Astrocyte (in vitro differentiated cells and primary cell): ENCODE measurements around the gene SLC22A7. TPM values are rescaled to one million over a fixed set of nuclear protein-coding genes. Genes with fewer than 3 reads are reported as not detected.
"Not testable (repeated sequence)": the region's sequence is repeated elsewhere in the genome, so short reads cannot be mapped to it uniquely, and the experiment has no call there.

ENCODE experiments used
- DNase-seq: peaks from one replicate; pipeline ENCODE4 v3.0.0-alpha.2; 2010; ENCODE audit warnings: low read depth
- FAIRE-seq: peaks from 2 replicates; lab custom pipeline; 2011; peaks lifted over from hg19 to GRCh38; lab: Jason Lieb, UNC
- H2AFZ ChIP-seq: 2 replicates; pipeline ENCODE4 v1.6.0; 2012; ENCODE audit warnings: low read depth, low read length, inconsistent platforms
- H3K27ac ChIP-seq: 2 replicates; pipeline ENCODE4 v1.5.1; 2011; ENCODE audit warnings: low read depth, low read length, inconsistent platforms
- H3K27me3 ChIP-seq: 2 replicates; pipeline ENCODE4 v1.6.0; 2011; ENCODE audit warnings: low read length, inconsistent platforms; ENCODE audit not compliant: insufficient read depth
- H3K36me3 ChIP-seq: 2 replicates; pipeline ENCODE4 v1.5.1; 2011; ENCODE audit warnings: low read length, inconsistent platforms; ENCODE audit not compliant: insufficient read depth
- H3K4me1 ChIP-seq: 2 replicates; pipeline ENCODE4 v1.5.1; 2011; ENCODE audit warnings: low read length, inconsistent platforms; ENCODE audit not compliant: insufficient read depth
- H3K4me2 ChIP-seq: 2 replicates; pipeline ENCODE4 v1.6.0; 2012; ENCODE audit warnings: low read length, inconsistent platforms
- H3K4me3 ChIP-seq: 2 replicates; pipeline ENCODE4 v1.5.1; 2011; ENCODE audit warnings: low read depth, mild to moderate bottlenecking, low read length, inconsistent platforms; ENCODE audit not compliant: insufficient read depth
- H3K79me2 ChIP-seq: 2 replicates; pipeline ENCODE4 v1.6.0; 2012; ENCODE audit warnings: mild to moderate bottlenecking, low read length, inconsistent platforms; ENCODE audit not compliant: insufficient read depth
- H3K9ac ChIP-seq: 2 replicates; pipeline ENCODE4 v1.6.0; 2012; ENCODE audit warnings: mild to moderate bottlenecking, low read length, inconsistent platforms
- H3K9me3 ChIP-seq: 2 replicates; pipeline ENCODE4 v1.5.1; 2012; ENCODE audit warnings: low read depth, mild to moderate bottlenecking, low read length, inconsistent platforms; ENCODE audit not compliant: insufficient read depth
- H4K20me1 ChIP-seq: 2 replicates; pipeline ENCODE4 v1.6.0; 2012; ENCODE audit warnings: low read length, inconsistent platforms; ENCODE audit not compliant: insufficient read depth
- H3K27ac Mint-ChIP-seq: one replicate; pipeline ENCODE4 v1.8.0; 2021; ENCODE audit warnings: mild to moderate bottlenecking, mixed read lengths; ENCODE audit not compliant: unreplicated experiment
- H3K27me3 Mint-ChIP-seq: one replicate; pipeline ENCODE4 v1.8.0; 2021; ENCODE audit warnings: low read depth, mixed read lengths; ENCODE audit not compliant: unreplicated experiment
- H3K36me3 Mint-ChIP-seq: one replicate; pipeline ENCODE4 v1.8.0; 2021; ENCODE audit warnings: low read depth, mixed read lengths; ENCODE audit not compliant: unreplicated experiment
- H3K4me1 Mint-ChIP-seq: one replicate; pipeline ENCODE4 v1.8.0; 2021; ENCODE audit warnings: low read depth, mixed read lengths; ENCODE audit not compliant: unreplicated experiment
- H3K4me3 Mint-ChIP-seq: one replicate; pipeline ENCODE4 v1.8.0; 2021; ENCODE audit warnings: mild to moderate bottlenecking, moderate library complexity, mixed read lengths; ENCODE audit not compliant: unreplicated experiment
- H3K9me3 Mint-ChIP-seq: one replicate; pipeline ENCODE4 v1.8.0; 2021; ENCODE audit warnings: mild to moderate bottlenecking, mixed read lengths; ENCODE audit not compliant: unreplicated experiment
- EZH2 ChIP-seq: IDR thresholded peaks from 2 replicates; pipeline ENCODE4 v1.6.1; 2012; ENCODE audit warnings: mild to moderate bottlenecking, low read length, inconsistent platforms; ENCODE audit not compliant: insufficient read depth
- total RNA-seq: library from RNA; stranded (reverse); gene quantifications from 2 replicates; pipeline ENCODE4 v1.2.1, GENCODE V29; 2021
- TF ChIP-seq, protein P1 (sequence below): IDR thresholded peaks from 2 replicates; pipeline ENCODE4 v1.5.1; 2011; ENCODE audit warnings: low read depth, mild to moderate bottlenecking, inconsistent platforms, low read length, moderate library complexity; ENCODE audit not compliant: insufficient read depth

SLC22A7 gene
- total RNA-seq, 1 donor from 2014 or later, result not detected

- H3K36me3 Mint-ChIP-seq, result peaks cover 3% of the 10 kb centered on the region
- no peak for FAIRE-seq
- no peak for DNase-seq
Measured at GRCh38 chr6:43302126-43302525, 4.1 kb downstream of the SLC22A7 start.

DNA sequence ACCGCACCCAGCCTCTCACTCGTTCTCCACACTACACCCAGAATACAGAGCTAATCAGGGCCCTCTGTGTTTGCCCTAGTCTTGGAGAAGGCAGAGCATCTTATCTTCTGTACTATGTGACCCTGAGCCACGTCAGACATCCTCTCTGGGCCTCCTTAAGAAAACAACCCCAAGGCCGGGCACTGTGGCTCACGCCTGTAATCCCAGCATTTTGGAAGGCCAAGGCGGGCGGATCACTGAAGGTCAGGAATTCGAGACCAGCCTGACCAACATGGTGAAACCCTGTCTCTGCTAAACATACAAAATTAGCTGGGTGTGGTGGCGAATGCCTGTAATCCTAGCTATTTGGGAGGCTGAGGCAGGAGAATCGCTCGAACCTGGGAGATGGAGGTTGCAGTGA is 4.9 kb downstream of the SLC22A7 start:
- H3K4me3 ChIP-seq, H3K9me3 ChIP-seq, H2AFZ ChIP-seq, H3K36me3 ChIP-seq, H3K9me3 Mint-ChIP-seq, H3K4me1 Mint-ChIP-seq, DNase-seq, H4K20me1 ChIP-seq, H3K79me2 ChIP-seq, H3K9ac ChIP-seq, H3K4me2 ChIP-seq, H3K36me3 Mint-ChIP-seq, FAIRE-seq, H3K27ac ChIP-seq, H3K4me1 ChIP-seq, H3K4me3 Mint-ChIP-seq: not testable (repeated sequence)
- H3K27me3 Mint-ChIP-seq, result peaks cover 66% of the 10 kb centered on the region
- peak overlapping the region; percentile 18 for H3K27ac Mint-ChIP-seq
- peaks cover 10% of the 10 kb centered on the region for H3K27me3 ChIP-seq

More at GRCh38 chr6:43302126-43302525, 4.1 kb downstream of the SLC22A7 start:
- Histone ChIP-seq H3K27ac (no peak overlapping the region), H3K4me2 (no peak overlapping the region), H3K79me2 (no peaks in the 10 kb centered on the region), H3K27me3 (peaks cover 9% of the 10 kb centered on the region), H3K4me1 (no peaks in the 10 kb centered on the region), H3K4me3 (no peak overlapping the region), H4K20me1 (no peaks in the 10 kb centered on the region), H3K9ac (no peak overlapping the region), H3K36me3 (no peaks in the 10 kb centered on the region), H3K9me3 (no peaks in the 10 kb centered on the region), H2AFZ (no peak overlapping the region)
- H3K27me3 Mint-ChIP-seq, result peaks cover 63% of the 10 kb centered on the region
- TF ChIP-seq EZH2, result no peak
- TF ChIP-seq, protein P1, sequence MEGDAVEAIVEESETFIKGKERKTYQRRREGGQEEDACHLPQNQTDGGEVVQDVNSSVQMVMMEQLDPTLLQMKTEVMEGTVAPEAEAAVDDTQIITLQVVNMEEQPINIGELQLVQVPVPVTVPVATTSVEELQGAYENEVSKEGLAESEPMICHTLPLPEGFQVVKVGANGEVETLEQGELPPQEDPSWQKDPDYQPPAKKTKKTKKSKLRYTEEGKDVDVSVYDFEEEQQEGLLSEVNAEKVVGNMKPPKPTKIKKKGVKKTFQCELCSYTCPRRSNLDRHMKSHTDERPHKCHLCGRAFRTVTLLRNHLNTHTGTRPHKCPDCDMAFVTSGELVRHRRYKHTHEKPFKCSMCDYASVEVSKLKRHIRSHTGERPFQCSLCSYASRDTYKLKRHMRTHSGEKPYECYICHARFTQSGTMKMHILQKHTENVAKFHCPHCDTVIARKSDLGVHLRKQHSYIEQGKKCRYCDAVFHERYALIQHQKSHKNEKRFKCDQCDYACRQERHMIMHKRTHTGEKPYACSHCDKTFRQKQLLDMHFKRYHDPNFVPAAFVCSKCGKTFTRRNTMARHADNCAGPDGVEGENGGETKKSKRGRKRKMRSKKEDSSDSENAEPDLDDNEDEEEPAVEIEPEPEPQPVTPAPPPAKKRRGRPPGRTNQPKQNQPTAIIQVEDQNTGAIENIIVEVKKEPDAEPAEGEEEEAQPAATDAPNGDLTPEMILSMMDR, result no peak
- H3K4me1 Mint-ChIP-seq, result no peaks in the 10 kb centered on the region
- no peak overlapping the region for H3K27ac Mint-ChIP-seq
- no peaks in the 10 kb centered on the region for H3K9me3 Mint-ChIP-seq
- H3K4me3 Mint-ChIP-seq, result no peak overlapping the region

DNA sequence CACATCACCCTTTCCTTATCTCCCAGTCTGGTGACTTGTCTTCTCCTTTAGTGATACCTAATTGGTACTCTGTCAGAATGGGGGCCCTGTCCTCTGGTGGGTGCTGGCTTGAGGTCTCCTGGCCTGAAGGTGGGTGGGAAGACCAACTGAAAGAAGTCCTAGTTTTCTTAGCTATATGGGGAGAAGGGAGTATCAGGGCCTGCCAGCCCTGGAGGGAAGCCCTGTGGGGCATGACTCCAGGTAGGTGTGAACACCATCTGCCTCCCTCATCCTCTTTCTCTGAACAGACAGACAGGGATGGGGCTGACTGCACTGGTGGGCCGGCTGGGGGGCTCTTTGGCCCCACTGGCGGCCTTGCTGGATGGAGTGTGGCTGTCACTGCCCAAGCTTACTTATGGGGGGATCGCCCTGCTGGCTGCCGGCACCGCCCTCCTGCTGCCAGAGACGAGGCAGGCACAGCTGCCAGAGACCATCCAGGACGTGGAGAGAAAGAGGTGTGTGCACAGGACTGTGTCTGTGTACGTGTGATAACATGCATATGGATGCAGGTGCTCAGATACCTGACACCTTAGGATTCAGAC is 5.8 kb downstream of the SLC22A7 start:
- Mint-ChIP-seq H3K36me3 (peaks cover 3% of the 10 kb centered on the region), H3K27me3 (peaks cover 66% of the 10 kb centered on the region), H3K9me3 (no peaks in the 10 kb centered on the region), H3K27ac (no peak overlapping the region), H3K4me1 (no peaks in the 10 kb centered on the region), H3K4me3 (no peak overlapping the region)
- Histone ChIP-seq H3K4me1 (no peaks in the 10 kb centered on the region), H3K27me3 (peaks cover 10% of the 10 kb centered on the region), H3K27ac (no peak overlapping the region), H3K9me3 (no peaks in the 10 kb centered on the region), H3K79me2 (no peaks in the 10 kb centered on the region), H3K9ac (no peak overlapping the region), H3K4me3 (no peak overlapping the region), H3K4me2 (no peak overlapping the region), H3K36me3 (no peaks in the 10 kb centered on the region), H2AFZ (no peak overlapping the region), H4K20me1 (no peaks in the 10 kb centered on the region)
- FAIRE-seq (no peak), DNase-seq (no peak)
- TF ChIP-seq, protein P1, result no peak
- no peak for TF ChIP-seq EZH2
